ENCODE results near the gene EGLN1.

Gene EGLN1

DNA sequence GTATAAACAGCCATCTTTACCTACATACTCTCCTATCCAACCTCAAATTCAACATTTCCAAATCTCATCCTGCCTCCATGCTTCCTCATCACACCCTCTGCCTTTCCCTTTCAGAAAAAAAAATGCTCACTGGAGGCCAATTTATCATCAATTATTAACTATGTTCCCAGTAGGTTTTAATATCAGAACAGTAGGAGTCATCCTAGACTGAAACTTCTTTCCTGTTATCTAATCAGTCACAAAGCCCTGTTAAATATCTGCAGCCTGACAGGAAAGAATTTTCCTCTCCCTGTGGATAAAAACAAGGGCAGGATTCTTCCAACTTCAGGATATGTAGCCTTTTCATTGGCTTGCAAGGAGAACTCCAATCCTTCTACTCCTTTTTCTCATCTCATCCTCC, 28.4 kb downstream of the EGLN1 start:
- Histone ChIP-seq H3K4me1 (ENCODE audit: insufficient read depth, poor library complexity, severe bottlenecking) (peaks cover 34% of the 10 kb centered on the region), H3K27me3 (ENCODE audit: insufficient read depth, poor library complexity, severe bottlenecking) (no peaks in the 10 kb centered on the region), H3K36me3 (ENCODE audit: low read depth) (no peaks in the 10 kb centered on the region), H3K9me3 (ENCODE audit: severe bottlenecking) (no peaks in the 10 kb centered on the region), H3K27ac (ENCODE audit: poor library complexity, severe bottlenecking) (peak overlapping the region; percentile 94), H3K4me3 (ENCODE audit: severe bottlenecking) (no peak overlapping the region)
- TF ChIP-seq, protein P1, sequence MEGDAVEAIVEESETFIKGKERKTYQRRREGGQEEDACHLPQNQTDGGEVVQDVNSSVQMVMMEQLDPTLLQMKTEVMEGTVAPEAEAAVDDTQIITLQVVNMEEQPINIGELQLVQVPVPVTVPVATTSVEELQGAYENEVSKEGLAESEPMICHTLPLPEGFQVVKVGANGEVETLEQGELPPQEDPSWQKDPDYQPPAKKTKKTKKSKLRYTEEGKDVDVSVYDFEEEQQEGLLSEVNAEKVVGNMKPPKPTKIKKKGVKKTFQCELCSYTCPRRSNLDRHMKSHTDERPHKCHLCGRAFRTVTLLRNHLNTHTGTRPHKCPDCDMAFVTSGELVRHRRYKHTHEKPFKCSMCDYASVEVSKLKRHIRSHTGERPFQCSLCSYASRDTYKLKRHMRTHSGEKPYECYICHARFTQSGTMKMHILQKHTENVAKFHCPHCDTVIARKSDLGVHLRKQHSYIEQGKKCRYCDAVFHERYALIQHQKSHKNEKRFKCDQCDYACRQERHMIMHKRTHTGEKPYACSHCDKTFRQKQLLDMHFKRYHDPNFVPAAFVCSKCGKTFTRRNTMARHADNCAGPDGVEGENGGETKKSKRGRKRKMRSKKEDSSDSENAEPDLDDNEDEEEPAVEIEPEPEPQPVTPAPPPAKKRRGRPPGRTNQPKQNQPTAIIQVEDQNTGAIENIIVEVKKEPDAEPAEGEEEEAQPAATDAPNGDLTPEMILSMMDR (IDR thresholded peaks at IDR 0.05; ENCODE audit: poor library complexity, severe bottlenecking), result no peak
- no peak for DNase-seq (ENCODE audit: low spot score)
- no peak for ATAC-seq (ENCODE audit: low read depth)

DNA sequence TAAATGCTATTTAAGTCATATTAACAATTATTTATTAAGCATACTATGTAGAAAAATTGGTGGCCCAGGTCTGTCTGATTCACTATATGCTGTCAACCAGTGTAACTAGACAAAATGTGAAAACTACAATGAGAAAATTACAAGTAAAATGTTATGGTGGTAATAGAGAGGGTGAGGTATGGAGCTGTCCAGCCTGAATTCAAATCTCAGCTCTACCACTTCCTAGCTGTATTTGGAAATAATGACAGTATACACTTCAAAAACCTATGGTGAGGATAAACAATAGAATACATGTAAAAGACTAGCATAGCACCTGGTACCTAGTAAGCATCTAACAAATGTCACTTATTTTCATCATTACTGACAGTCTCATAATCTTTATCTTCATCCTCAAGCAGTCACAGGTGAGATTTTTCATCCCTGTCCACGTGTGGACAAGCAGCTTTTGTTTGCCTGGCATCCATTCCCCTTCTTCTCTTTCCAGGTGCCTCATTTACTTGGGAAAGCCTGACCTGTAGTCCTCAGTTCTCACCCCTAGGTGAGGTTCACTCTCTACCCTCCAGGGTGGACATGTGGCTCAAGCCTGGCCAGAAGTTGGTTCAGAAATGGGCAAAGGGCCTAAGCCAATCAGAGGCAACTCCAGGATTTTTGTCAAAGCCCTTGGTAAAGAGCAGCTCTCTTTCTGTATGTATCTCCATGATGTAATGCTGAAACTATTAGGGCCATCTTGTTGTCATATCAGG, 29.5 kb downstream of the EGLN1 start:
- TF ChIP-seq, protein P1 (IDR thresholded peaks at IDR 0.05; ENCODE audit: poor library complexity, severe bottlenecking), result no peak
- H3K4me3 ChIP-seq (ENCODE audit: severe bottlenecking), result no peak overlapping the region
- H3K27me3 ChIP-seq (ENCODE audit: insufficient read depth, poor library complexity, severe bottlenecking), result no peaks in the 10 kb centered on the region
- no peak for DNase-seq (ENCODE audit: low spot score)
- ATAC-seq (ENCODE audit: low read depth), result no peak
- no peaks in the 10 kb centered on the region for H3K9me3 ChIP-seq (ENCODE audit: severe bottlenecking)
- no peak overlapping the region for H3K27ac ChIP-seq (ENCODE audit: poor library complexity, severe bottlenecking)
- no peaks in the 10 kb centered on the region for H3K36me3 ChIP-seq (ENCODE audit: low read depth)
- peaks cover 44% of the 10 kb centered on the region for H3K4me1 ChIP-seq (ENCODE audit: insufficient read depth, poor library complexity, severe bottlenecking)

DNA sequence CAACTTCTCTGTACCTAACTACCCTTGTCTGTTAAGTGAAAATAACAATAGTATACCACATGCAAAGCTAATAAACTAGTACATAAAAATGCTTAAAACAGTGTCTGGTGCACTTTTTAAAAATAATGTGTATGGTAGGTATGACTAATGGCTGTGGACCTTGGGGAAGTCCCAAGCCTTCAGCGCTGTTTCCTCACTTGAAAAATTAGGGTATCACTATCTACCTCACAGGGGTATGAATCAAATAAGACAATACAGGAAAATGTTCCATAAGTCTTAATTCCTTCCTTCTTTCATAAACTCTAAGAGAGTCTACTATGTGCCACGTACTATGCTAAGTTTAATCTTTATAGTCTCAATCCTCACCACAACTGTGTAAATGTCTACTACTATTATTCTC, 32.0 kb downstream of the EGLN1 start:
- Histone ChIP-seq H3K4me3 (ENCODE audit: severe bottlenecking) (no peak overlapping the region), H3K27me3 (ENCODE audit: insufficient read depth, poor library complexity, severe bottlenecking) (no peaks in the 10 kb centered on the region), H3K27ac (ENCODE audit: poor library complexity, severe bottlenecking) (peak overlapping the region; percentile 80), H3K4me1 (ENCODE audit: insufficient read depth, poor library complexity, severe bottlenecking) (peaks cover 38% of the 10 kb centered on the region), H3K9me3 (ENCODE audit: severe bottlenecking) (no peaks in the 10 kb centered on the region), H3K36me3 (ENCODE audit: low read depth) (no peaks in the 10 kb centered on the region)
- DNase-seq (ENCODE audit: low spot score) (no peak), ATAC-seq (ENCODE audit: low read depth) (peak; percentile 70)
- TF ChIP-seq, protein P1 (IDR thresholded peaks at IDR 0.05; ENCODE audit: poor library complexity, severe bottlenecking), result no peak

DNA sequence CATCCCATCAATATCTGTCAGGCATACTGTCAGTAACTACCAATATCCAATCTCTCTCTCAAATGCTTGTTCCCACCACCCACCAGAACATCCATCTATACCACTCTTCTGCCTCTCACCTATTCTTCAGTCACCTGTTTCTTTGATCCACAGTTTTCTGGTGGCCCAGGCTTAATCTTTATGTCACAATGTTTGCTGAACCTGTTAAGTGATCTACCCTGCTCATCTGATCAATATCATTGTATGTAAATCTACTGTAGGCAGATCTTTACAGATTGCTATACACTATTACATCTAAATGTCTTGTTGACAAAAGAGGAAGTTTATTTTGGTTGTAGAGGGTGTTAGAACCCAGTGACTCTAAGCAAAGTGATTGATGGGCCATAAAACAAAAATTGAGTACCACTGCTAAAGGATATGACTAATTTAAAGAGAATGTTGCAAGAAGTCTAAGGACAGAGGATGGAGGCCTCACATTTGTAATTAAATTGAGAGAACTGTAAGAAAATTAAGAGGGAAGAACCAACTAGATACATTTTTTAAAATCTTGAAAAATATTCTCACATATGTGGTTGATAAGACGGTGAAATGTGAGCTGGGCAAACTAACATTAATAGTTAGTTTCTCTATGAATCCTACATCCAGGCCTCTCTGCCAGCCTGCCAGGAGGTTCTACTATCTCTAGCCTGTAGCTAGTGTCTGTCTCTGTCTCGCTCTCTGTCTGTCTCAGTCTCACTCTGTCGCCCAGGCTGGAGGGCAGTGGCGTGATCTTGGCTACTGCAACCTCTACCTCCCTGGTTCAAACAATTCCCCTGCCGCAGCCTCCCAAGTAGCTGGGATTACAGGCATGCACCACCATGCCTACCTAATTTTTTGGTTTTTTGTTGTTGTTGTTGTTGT, 34.1 kb downstream of the EGLN1 start:
- ATAC-seq (ENCODE audit: low read depth) (peak; percentile 55; the same call in 2 of the 3 replicates), DNase-seq (ENCODE audit: low spot score) (no peak)
- TF ChIP-seq, protein P1 (IDR thresholded peaks at IDR 0.05; ENCODE audit: poor library complexity, severe bottlenecking), result no peak
- H3K36me3 ChIP-seq (ENCODE audit: low read depth), result no peaks in the 10 kb centered on the region
- H3K9me3 ChIP-seq (ENCODE audit: severe bottlenecking), result no peaks in the 10 kb centered on the region
- peak overlapping the region; percentile 80 for H3K27ac ChIP-seq (ENCODE audit: poor library complexity, severe bottlenecking)
- H3K4me3 ChIP-seq (ENCODE audit: severe bottlenecking), result no peak overlapping the region
- peaks cover 47% of the 10 kb centered on the region for H3K4me1 ChIP-seq (ENCODE audit: insufficient read depth, poor library complexity, severe bottlenecking)
- H3K27me3 ChIP-seq (ENCODE audit: insufficient read depth, poor library complexity, severe bottlenecking), result no peaks in the 10 kb centered on the region

Measured in RWPE2 (cell line).